BE2C (cell line): ENCODE measurements around the gene MGST2.

ENCODE experiments used
- DNase-seq: peaks from one replicate; pipeline ENCODE4 v3.0.0-alpha.2; 2020
- H3K27me3 ChIP-seq: fragments of 250-450 bp; sonication (Bioruptor Pico); 2 replicates; pipeline ENCODE4 v1.5.1; 2020; ENCODE audit warnings: mild to moderate bottlenecking
- H3K36me3 ChIP-seq: fragments of 250-450 bp; sonication (Bioruptor Pico); 2 replicates; pipeline ENCODE4 v1.5.1; 2020; ENCODE audit warnings: mild to moderate bottlenecking
- H3K4me1 ChIP-seq: fragments of 250-450 bp; sonication (Bioruptor Pico); 2 replicates; pipeline ENCODE4 v1.5.1; 2020
- H3K4me3 ChIP-seq: 2 replicates; pipeline ENCODE4 v1.5.1; 2011; ENCODE audit warnings: low read depth, low read length
- H3K9me3 ChIP-seq: fragments of 250-450 bp; sonication (Bioruptor Pico); 2 replicates; pipeline ENCODE4 v1.5.1; 2020
- TF ChIP-seq, protein P1 (sequence below): IDR thresholded peaks from 2 replicates; pipeline ENCODE4 v1.5.1; 2012; ENCODE audit warnings: mild to moderate bottlenecking, low read depth, low read length

MGST2 gene

GRCh38 chr4:139658586-139659382 is 6.8 kb upstream of the MGST2 start:
- no peak for DNase-seq
- Histone ChIP-seq H3K4me1 (peaks cover 8% of the 10 kb centered on the region; the same call in 1 of the 2 replicates), H3K27me3 (no peaks in the 10 kb centered on the region), H3K36me3 (no peaks in the 10 kb centered on the region), H3K9me3 (no peaks in the 10 kb centered on the region), H3K4me3 (no peak overlapping the region)
- TF ChIP-seq, protein P1, sequence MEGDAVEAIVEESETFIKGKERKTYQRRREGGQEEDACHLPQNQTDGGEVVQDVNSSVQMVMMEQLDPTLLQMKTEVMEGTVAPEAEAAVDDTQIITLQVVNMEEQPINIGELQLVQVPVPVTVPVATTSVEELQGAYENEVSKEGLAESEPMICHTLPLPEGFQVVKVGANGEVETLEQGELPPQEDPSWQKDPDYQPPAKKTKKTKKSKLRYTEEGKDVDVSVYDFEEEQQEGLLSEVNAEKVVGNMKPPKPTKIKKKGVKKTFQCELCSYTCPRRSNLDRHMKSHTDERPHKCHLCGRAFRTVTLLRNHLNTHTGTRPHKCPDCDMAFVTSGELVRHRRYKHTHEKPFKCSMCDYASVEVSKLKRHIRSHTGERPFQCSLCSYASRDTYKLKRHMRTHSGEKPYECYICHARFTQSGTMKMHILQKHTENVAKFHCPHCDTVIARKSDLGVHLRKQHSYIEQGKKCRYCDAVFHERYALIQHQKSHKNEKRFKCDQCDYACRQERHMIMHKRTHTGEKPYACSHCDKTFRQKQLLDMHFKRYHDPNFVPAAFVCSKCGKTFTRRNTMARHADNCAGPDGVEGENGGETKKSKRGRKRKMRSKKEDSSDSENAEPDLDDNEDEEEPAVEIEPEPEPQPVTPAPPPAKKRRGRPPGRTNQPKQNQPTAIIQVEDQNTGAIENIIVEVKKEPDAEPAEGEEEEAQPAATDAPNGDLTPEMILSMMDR, result no peak

DNA sequence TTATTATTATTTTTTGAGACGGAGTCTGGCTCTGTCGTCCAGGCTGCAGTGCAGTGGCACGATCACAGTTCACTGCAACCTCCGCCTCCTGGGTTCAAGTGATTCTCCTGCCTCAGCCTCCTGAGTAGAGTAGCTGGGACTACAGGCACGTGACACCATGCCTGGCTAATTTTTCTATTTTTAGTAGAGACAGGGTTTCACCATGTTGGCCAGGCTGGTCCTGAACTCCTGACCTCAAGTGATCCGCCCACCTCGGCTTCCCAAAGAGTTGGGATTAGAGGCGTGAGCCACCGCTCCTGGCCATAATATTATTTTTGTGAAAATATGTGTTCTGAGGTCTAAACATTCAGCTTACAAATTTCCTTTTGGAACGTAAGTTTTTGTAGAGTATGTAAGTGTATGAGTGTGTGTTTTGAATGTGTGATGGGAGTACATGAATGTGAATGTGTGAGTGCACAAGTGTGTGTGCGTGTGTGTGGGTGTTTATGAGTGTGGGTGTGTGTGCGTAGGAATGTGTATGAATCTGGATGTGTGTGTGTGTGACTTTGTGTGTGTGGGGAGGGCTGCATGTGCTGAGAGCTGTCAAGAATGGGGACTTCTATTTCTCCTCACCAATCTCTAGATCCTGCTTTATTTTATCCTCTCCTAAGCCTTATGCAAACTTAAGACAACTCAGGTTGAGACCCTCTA is 5.7 kb upstream of the MGST2 start:
- no peak for DNase-seq
- H3K4me1 ChIP-seq, result peaks cover 8% of the 10 kb centered on the region; the same call in 1 of the 2 replicates
- no peak overlapping the region for H3K4me3 ChIP-seq
- no peaks in the 10 kb centered on the region for H3K27me3 ChIP-seq
- no peaks in the 10 kb centered on the region for H3K36me3 ChIP-seq
- no peaks in the 10 kb centered on the region for H3K9me3 ChIP-seq
- TF ChIP-seq, protein P1, result no peak

- Histone ChIP-seq H3K4me3 (no peak overlapping the region), H3K9me3 (no peaks in the 10 kb centered on the region), H3K36me3 (no peaks in the 10 kb centered on the region), H3K27me3 (no peaks in the 10 kb centered on the region), H3K4me1 (peaks cover 3% of the 10 kb centered on the region; the same call in 1 of the 2 replicates)
- no peak for DNase-seq
- TF ChIP-seq, protein P1, result no peak
These were observed 5.0 kb upstream of the MGST2 start for GRCh38 chr4:139660568-139661043.

GRCh38 chr4:139663561-139664138 is 2.0 kb upstream of the MGST2 start:
- no peak for DNase-seq
- H3K27me3 ChIP-seq, result no peaks in the 10 kb centered on the region
- no peaks in the 10 kb centered on the region for H3K9me3 ChIP-seq
- H3K36me3 ChIP-seq, result no peaks in the 10 kb centered on the region
- TF ChIP-seq, protein P1, result no peak
- no peak overlapping the region for H3K4me3 ChIP-seq
- no peaks in the 10 kb centered on the region; the same call in 1 of the 2 replicates for H3K4me1 ChIP-seq

GRCh38 chr4:139664442-139664841 is 1.2 kb upstream of the MGST2 start:
- no peaks in the 10 kb centered on the region for H3K36me3 ChIP-seq
- no peak for DNase-seq
- H3K4me1 ChIP-seq, result no peaks in the 10 kb centered on the region; the same call in 1 of the 2 replicates
- no peak overlapping the region for H3K4me3 ChIP-seq
- no peaks in the 10 kb centered on the region for H3K27me3 ChIP-seq
- H3K9me3 ChIP-seq, result no peaks in the 10 kb centered on the region
- TF ChIP-seq, protein P1, result no peak
